Calu3 (cell line): ENCODE results near the gene PRRT1B. TPM values are rescaled to one million over a fixed set of nuclear protein-coding genes. Genes with fewer than 3 reads are reported as not detected.

ENCODE experiments used
- BruUV-seq: library from RNA; stranded (reverse); fragments of 400-500 nt; replicated peaks from 2 replicates; lab custom pipeline; 2021; lab: Mats Ljungman, UMichigan
- CTCF ChIA-PET: fragments of 300-600 bp; sonication (Branson Sonifier 250); formaldehyde crosslinking; loops from one replicate; lab custom pipeline; 2022; ENCODE audit warnings: antibody characterized with exemption; lab: Charles Lee
- DNase-seq: peaks from one replicate; pipeline ENCODE4 v3.0.0; 2022
- H3K27ac Mint-ChIP-seq: one replicate; pipeline ENCODE4 v1.8.0; 2022; ENCODE audit warnings: mixed read lengths; ENCODE audit not compliant: unreplicated experiment
- H3K27me3 Mint-ChIP-seq: one replicate; pipeline ENCODE4 v1.8.0; 2022; ENCODE audit warnings: mixed read lengths; ENCODE audit not compliant: unreplicated experiment
- H3K36me3 Mint-ChIP-seq: one replicate; pipeline ENCODE4 v1.8.0; 2022; ENCODE audit warnings: mild to moderate bottlenecking, moderate library complexity, mixed read lengths; ENCODE audit not compliant: insufficient read depth, unreplicated experiment
- H3K4me1 Mint-ChIP-seq: one replicate; pipeline ENCODE4 v1.8.0; 2022; ENCODE audit warnings: mild to moderate bottlenecking, low read depth, mixed read lengths; ENCODE audit not compliant: unreplicated experiment
- H3K4me3 Mint-ChIP-seq: one replicate; pipeline ENCODE4 v1.8.0; 2022; ENCODE audit warnings: mild to moderate bottlenecking, low read depth, moderate library complexity, mixed read lengths; ENCODE audit not compliant: unreplicated experiment
- H3K9me3 Mint-ChIP-seq: one replicate; pipeline ENCODE4 v1.8.0; 2022; ENCODE audit warnings: low read depth, mixed read lengths; ENCODE audit not compliant: unreplicated experiment
- intact Hi-C: fragments of 100-400 bp; cut with micrococcal nuclease; formaldehyde crosslinking; loops from one replicate; pipeline ENCODE4 v1.10.0; 2022; ENCODE audit not compliant: unreplicated experiment
- total RNA-seq: library from RNA; stranded (reverse); gene quantifications from 2 replicates; pipeline ENCODE4 v1.2.3, GENCODE V29; 2022
- TF ChIP-seq, protein P1 (sequence below): fragments of 200-600 bp; IDR thresholded peaks from one replicate; pipeline ENCODE4 v1.8.0; 2022; ENCODE audit warnings: antibody characterized with exemption; ENCODE audit not compliant: unreplicated experiment

PRRT1B gene
- total RNA-seq, 1 experiment from 2014 or later, result not detected

GRCh38 chr9:131603711-131604439 lies 58.6 kb downstream of the PRRT1B start:
- H3K27ac Mint-ChIP-seq, result no peak overlapping the region
- BruUV-seq, result no TSS peak
- H3K36me3 Mint-ChIP-seq, result peaks cover 11% of the 10 kb centered on the region
- CTCF ChIA-PET, result interaction anchor here (0.7 kb wide), 1 partner anchor 25 kb away, joined by 4 read pairs; no protein-coding TSS in a partner anchor
- TF ChIP-seq, protein P1, sequence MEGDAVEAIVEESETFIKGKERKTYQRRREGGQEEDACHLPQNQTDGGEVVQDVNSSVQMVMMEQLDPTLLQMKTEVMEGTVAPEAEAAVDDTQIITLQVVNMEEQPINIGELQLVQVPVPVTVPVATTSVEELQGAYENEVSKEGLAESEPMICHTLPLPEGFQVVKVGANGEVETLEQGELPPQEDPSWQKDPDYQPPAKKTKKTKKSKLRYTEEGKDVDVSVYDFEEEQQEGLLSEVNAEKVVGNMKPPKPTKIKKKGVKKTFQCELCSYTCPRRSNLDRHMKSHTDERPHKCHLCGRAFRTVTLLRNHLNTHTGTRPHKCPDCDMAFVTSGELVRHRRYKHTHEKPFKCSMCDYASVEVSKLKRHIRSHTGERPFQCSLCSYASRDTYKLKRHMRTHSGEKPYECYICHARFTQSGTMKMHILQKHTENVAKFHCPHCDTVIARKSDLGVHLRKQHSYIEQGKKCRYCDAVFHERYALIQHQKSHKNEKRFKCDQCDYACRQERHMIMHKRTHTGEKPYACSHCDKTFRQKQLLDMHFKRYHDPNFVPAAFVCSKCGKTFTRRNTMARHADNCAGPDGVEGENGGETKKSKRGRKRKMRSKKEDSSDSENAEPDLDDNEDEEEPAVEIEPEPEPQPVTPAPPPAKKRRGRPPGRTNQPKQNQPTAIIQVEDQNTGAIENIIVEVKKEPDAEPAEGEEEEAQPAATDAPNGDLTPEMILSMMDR, result no peak
- no peak overlapping the region for H3K4me3 Mint-ChIP-seq
- H3K4me1 Mint-ChIP-seq, result peaks cover 29% of the 10 kb centered on the region
- intact Hi-C loops, result no loop called here
- no peaks in the 10 kb centered on the region for H3K27me3 Mint-ChIP-seq
- DNase-seq, result no peak
- no peaks in the 10 kb centered on the region for H3K9me3 Mint-ChIP-seq

GRCh38 chr9:131605770-131606590 lies 60.7 kb downstream of the PRRT1B start:
- intact Hi-C loops, result loop anchor here (5.0 kb wide), 1 partner anchor 126 kb away; no protein-coding TSS in a partner anchor
- TF ChIP-seq, protein P1, result no peak
- Mint-ChIP-seq H3K9me3 (no peaks in the 10 kb centered on the region), H3K27me3 (no peaks in the 10 kb centered on the region), H3K36me3 (peaks cover 11% of the 10 kb centered on the region), H3K4me1 (peaks cover 34% of the 10 kb centered on the region), H3K27ac (no peak overlapping the region), H3K4me3 (no peak overlapping the region)
- BruUV-seq, result no TSS peak
- DNase-seq, result peak; percentile 60
- CTCF ChIA-PET, result interaction anchor here (0.7 to 1.8 kb wide), 2 partner anchors 14 to 139 kb away, joined by 3 to 4 read pairs; no protein-coding TSS in a partner anchor

DNA sequence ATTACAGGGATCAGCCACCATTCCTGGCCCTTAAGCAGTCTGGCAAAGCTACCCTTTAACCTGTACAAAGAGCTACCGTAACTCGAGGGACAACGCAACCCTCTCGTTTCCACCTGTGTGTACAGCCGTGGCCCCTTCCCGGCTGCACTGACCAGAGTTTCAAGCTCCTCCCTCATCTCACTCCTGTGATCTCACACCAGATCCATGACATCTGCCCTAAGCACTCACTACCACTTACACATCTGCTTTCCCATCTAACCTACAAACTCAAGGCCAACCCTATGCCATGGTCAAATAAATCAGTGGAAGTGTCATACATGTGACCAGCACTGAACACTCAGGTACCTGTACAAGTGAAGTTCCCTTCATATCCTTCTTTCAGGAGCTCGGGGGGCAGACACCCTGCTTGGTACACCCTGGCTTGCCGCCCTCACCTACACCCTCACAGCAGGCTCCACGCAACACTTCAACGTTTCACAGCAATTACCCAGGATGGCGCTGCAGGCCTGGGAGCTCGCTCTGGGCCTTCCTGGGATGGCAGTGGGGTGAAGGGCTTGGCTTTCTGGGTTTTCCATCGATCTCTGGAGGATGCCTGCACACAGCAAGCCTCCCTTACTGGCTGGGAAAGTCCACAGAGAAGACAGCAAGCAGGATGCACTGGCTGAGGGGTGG lies 61.7 kb downstream of the PRRT1B start:
- DNase-seq, result no peak
- TF ChIP-seq, protein P1, result no peak
- H3K27ac Mint-ChIP-seq, result no peak overlapping the region
- no TSS peak for BruUV-seq
- H3K36me3 Mint-ChIP-seq, result peaks cover 11% of the 10 kb centered on the region
- H3K27me3 Mint-ChIP-seq, result no peaks in the 10 kb centered on the region
- CTCF ChIA-PET, result interaction anchor here (1.8 kb wide), 1 partner anchor 15 kb away, joined by 4 read pairs; no protein-coding TSS in a partner anchor
- H3K4me1 Mint-ChIP-seq, result peaks cover 34% of the 10 kb centered on the region
- H3K4me3 Mint-ChIP-seq, result no peak overlapping the region
- no peaks in the 10 kb centered on the region for H3K9me3 Mint-ChIP-seq
- intact Hi-C loops, result loop anchor here (5.0 kb wide), 1 partner anchor 125 kb away; no protein-coding TSS in a partner anchor

- peaks cover 34% of the 10 kb centered on the region for H3K4me1 Mint-ChIP-seq
- TF ChIP-seq, protein P1, result no peak
- no peak overlapping the region for H3K27ac Mint-ChIP-seq
- no peak overlapping the region for H3K4me3 Mint-ChIP-seq
- no peaks in the 10 kb centered on the region for H3K9me3 Mint-ChIP-seq
- CTCF ChIA-PET, result no interaction called here
- DNase-seq, result no peak
- H3K27me3 Mint-ChIP-seq, result no peaks in the 10 kb centered on the region
- BruUV-seq, result no TSS peak
- intact Hi-C loops, result loop anchor here (5.0 kb wide), 1 partner anchor 125 kb away; no protein-coding TSS in a partner anchor
- H3K36me3 Mint-ChIP-seq, result peaks cover 17% of the 10 kb centered on the region
Observed at GRCh38 chr9:131607591-131607990, 62.3 kb downstream of the PRRT1B start.
